NCI-H774 (cell line): ENCODE measurements around the gene DCBLD2.

Experiments
- DNase-seq: peaks from one replicate; lab custom pipeline; 2025; lab: John Stamatoyannopoulos, UW

DCBLD2 gene

GRCh38 chr3:98766924-98767323, 134.6 kb downstream of the DCBLD2 start:
- DNase-seq = no peak

DNA sequence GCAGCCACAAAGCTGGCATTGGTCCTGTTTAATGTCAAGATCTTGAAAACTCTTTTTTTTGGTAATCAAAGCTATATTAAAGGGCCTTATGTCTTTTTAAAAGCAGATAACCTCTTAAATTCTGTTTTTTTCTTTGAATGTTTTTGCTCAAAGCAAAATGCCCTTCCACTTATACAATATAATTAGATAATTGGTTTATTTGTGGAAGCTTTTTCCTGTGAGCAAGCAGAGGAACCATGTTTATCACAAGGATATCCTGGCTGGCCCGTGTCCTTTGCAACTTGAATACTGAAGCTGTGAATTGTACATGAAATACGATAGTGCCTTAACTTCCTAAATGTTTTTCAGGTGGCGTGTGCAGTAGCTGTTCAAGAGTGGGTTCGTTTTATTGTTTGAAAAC, 135.8 kb downstream of the DCBLD2 start:
- no peak for DNase-seq

- DNase-seq = no peak
These were observed 137.0 kb downstream of the DCBLD2 start for GRCh38 chr3:98764472-98764884.

DNA sequence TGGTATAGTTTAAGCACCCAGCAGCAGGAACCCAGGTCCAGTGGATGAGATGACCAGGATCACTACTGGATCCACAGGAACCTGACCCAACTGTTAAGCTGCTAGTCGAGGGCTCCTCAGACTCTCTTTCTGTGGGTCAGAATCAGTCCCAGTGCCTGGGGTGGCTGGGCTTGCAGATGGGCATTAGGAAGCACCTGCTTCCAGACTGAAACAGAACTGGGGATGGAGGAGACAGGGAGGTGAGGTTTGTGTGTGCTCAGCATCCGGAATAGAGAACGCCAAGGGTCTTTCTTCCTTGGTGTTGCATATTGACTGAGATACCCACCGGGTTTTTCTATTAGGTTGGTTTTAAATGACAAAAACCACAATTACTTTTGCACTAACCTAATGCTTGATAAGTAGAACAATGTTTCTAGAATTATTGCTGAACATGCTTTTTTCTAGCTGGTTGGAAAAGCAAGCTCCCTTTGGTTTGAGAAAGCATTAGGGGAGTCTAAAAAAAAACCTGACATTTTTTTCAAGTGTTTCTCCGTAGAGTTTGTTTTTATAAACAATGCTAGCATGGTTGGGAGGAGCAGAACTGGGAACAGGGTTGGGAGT, 137.6 kb downstream of the DCBLD2 start:
- no peak for DNase-seq

DNA sequence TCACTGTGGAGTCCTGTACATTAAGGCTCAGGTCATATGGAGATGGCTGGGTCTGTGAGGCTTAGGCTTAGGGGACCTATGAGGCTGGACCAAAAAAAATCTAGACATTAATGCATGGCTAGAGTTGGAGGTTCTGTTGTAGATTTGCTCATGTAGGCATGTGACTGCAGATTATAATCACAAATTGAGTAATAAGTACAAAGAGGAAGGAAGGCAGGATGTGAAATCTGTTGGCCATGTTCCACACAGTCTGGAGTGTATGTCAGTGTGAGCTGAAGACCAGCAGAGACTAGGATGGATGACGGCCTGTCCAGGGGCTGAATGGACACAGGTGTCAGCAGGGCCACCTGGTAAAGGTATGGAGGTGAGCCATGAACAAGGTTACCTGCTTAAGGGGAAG, 138.4 kb downstream of the DCBLD2 start, which contains the start of gene ST3GAL6:
Gene ST3GAL6 (plus strand): TSS at position 265 of the 400 bp plus-strand sequence. CDS start 5,101 bp downstream, outside the sequence.
- no peak for DNase-seq

GRCh38 chr3:98761643-98762229, 139.8 kb downstream of the DCBLD2 start:
- no peak for DNase-seq

DNA sequence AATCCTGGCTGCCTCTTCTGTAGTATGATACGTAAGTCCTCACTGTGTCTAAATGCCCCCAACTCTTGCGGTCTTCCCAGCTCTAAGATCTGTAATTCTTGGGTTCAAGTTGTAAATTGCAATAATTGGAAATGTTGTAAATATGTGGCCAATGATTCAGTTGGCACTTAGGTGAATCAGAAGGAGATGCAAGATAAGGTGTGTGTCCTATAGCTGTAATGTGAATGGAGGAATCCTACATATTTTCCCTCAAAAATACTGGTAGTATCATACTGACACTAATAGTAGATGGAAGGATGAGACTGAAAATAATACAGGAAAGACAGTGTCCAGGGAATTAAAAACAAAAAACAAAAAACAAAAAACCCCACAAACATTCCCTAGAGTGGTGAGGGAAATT, 141.9 kb downstream of the DCBLD2 start:
- no peak for DNase-seq

- no peak for DNase-seq
These were observed 145.9 kb downstream of the DCBLD2 start for GRCh38 chr3:98755601-98756000.

DNA sequence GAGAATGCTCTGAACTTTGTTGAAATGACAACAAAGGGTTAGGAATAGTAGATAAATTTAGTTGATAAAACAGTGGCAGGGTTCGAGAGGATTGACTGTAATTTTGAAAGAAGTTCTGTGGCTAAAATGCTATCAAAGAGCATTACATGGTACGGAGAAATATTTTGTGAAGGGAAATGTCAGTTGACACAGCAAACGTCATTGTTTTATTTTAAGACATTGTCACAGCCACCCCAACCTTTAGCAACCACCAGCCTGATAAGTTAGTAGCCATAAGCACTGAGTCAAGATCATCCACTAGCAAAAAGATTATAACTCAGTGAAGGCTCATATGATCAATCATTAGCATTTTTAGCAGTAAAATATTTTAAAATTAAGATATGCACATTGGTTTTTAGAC, 147.0 kb downstream of the DCBLD2 start:
- DNase-seq = no peak

DNA sequence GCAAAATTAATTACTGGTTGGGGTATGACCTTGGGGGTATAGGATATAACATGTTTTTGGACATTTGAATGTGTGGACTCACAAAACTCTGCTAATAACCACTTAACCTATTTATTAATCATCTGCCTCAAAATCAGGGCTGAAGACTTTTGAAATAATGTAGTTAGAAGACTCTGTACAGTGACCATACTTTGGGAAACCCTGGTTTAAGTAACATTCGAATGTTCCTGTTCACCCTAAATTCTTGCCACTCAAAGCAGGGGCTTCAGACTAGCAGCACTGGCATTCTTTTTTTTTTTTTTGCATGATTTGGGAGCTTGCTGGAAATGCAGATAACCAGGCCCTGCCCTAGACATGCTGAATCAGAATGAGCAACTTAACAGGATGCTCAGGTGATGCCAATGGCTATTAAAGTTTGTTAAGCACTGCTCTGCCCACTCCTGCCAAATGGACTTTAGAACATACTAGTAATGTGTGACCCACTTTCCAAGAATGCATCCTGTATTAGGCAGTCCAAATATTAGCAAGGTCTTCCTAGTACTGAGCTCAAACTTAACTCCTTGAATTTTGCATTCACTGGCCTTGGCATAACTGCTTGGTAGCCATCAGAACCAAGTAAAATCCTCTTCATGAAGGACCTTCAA, 151.1 kb downstream of the DCBLD2 start:
- no peak for DNase-seq

DNA sequence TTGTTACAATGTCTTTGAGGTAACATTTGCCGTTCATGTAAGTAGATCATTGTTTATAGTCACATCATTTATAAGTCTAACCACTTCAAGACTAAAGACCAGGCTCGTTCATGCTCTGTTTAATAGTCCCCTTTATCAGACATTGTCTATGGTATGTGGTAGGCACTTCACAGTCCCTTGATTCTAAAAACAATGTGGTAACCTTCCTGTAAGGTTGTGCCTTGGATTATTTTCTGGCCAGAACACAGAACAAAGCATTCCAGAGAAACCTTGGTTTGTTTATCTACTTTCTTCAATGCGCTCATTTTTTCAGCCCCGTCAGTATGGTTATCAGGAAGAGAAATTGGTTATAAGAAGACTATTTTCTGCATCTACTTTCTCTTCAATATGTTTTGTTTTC, 154.6 kb downstream of the DCBLD2 start:
- DNase-seq = no peak

DNA sequence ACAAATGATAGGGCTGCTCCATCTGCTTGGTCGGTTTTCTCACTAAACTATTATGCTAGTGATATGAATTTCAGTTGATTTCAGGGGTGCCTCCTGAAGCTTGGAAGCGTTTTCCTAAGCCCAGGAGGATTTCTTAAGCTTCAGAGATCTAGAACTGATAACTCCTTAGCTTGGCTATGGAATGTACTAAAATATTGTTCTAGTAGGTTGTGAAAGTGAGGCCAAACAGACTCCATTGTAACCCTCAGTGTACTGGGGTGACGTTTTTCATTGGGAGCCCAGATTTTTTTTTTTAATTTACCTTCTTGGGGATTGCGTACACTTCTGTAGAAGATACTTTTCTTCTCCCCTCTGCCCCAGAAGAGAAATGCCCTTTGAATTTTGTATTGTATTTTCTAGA, 155.4 kb downstream of the DCBLD2 start:
- DNase-seq = no peak
